COLO668 (cell line): Measurements from ENCODE around the gene EDARADD.
"Not testable (repeated sequence)": the region's sequence is repeated elsewhere in the genome, so short reads cannot be mapped to it uniquely, and the experiment has no call there.

Source experiments
- DNase-seq: peaks from one replicate; lab custom pipeline; 2025; ENCODE audit not compliant: unreplicated experiment; lab: John Stamatoyannopoulos, UW

Gene EDARADD

GRCh38 chr1:236429715-236430274 is 35.7 kb downstream of the EDARADD start:
- DNase-seq = no peak

DNA sequence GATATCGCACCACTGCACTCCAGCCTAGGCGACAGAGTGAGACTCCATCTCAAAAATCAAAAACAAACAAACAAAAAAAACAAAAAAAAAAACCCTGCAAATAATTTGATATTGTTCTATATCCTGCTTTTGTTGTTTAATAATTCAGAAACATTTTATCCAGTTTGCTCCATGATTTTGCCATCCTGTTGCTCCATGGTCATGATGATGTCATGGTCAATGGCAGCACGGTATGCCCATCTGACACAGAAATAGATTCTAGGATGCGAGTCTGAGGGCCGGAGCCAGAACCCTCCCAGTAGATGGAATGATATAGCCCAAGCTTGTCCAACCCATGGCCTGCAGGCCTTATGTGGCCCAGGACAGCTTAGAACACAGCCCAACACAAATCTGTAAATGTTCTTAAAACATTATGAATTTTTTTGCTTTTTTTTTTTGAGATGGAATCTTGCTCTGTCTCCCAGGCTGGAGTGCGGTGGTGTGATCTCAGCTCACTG is 39.8 kb downstream of the EDARADD start:
- DNase-seq = no peak

GRCh38 chr1:236438614-236439013 is 44.5 kb downstream of the EDARADD start:
- no peak for DNase-seq

DNA sequence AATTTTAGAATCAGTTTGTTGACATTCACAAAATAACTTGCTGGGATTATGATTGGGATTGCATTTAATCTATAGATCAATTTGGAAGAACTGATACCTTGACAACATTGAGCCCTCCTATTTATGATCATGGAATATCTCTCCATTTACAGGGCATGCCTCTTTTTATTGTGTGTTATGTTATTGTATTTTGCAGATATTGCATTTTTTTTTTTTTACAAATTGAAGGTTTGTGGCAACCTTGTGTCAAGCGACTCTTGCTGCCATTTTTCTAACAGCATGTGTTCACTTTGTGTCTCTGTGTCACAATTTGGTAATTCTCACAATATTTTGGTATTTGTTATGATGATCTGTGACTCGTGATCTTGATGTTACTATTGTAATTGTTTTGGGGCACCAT is 46.3 kb downstream of the EDARADD start:
- no peak for DNase-seq

DNA sequence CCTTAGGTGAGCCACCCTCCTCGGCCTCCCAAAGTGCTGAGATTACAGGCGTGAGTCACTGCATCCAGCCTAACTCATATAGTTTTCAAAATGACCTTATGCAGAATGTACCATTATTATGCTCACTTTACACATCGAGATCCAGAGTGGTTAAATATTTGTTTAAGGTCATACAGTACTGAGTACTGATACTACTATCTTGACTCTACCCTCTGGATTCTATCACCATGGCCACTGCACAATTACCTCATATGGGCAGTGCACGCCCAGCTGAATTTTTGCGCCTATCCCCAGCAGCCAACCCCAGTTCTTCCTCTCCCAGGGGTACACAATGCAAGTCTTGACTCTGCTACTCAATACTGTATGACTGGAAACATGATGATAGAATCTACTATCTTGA is 56.7 kb downstream of the EDARADD start:
- no peak for DNase-seq

- no peak for DNase-seq
Observed at GRCh38 chr1:236451796-236452373, 57.8 kb downstream of the EDARADD start.

GRCh38 chr1:236455243-236455642 is 61.2 kb downstream of the EDARADD start:
- no peak for DNase-seq

- no peak for DNase-seq
Observed at GRCh38 chr1:236457775-236458174, 63.7 kb downstream of the EDARADD start.

GRCh38 chr1:236458996-236459395 is 64.9 kb downstream of the EDARADD start:
- no peak for DNase-seq

GRCh38 chr1:236460103-236460502 is 66.0 kb downstream of the EDARADD start:
- no peak for DNase-seq

DNA sequence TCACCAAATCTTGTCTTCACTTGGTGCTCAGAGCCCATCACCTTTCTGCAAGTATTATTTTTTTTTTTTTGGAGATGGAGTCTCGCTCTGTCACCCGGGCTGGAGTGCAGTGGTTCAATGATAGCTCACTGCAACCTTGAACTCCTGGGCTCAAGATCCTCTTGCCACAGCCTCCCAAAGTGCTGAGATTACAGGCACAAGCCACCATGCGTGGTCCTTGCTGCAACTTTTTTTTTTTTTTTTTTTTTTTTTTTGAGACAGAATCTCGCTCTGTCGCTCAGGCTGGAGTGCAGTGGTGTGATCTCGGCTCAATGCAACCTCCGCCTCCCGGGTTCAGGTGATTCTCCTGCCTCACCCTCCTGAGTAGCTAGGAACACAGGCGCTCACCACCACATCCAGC is 70.1 kb downstream of the EDARADD start:
- DNase-seq = not testable (repeated sequence)

DNA sequence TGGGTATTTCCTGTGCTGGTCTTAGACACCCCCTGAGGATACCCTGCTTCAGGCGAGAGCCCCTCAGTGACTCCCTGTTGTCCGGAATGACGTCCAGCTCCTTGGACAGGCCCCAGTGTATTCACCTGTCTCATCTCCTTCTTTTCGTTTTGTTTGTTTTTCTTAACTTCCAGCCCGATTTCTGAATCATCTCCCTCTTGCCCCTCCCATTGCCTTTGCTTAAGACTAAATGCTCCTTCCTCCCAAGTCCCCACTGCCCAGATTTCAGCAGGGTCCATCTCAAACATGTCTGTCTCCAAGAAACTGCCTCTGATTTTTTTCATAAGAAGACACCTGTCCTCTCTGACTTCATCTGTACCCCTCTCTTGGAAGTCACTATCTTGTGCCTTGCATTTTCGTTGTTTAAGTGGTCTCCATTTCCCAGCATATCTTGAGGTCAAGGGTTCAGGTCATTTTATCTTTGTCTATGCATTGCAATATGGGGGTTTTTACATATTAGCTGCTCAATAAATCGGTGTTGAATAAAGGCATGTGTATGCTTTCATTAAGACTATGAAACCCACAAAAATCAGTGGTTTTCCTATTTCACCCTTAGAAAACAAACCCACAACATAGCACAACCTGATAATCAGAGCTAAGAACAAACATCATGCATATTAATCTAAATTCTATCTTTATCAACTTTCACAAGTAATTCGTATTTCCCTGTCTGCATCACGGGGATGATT is 71.3 kb downstream of the EDARADD start:
- DNase-seq = no peak

- DNase-seq = no peak
Observed at GRCh38 chr1:236465959-236466303, 71.8 kb downstream of the EDARADD start.

- no peak for DNase-seq
Observed at GRCh38 chr1:236467327-236467641, 73.2 kb downstream of the EDARADD start.

GRCh38 chr1:236468625-236469024 is 74.5 kb downstream of the EDARADD start:
- DNase-seq = no peak

GRCh38 chr1:236469466-236469865 is 75.4 kb downstream of the EDARADD start:
- no peak for DNase-seq

GRCh38 chr1:236471096-236471495 is 77.0 kb downstream of the EDARADD start:
- DNase-seq = no peak

- no peak for DNase-seq
Observed at GRCh38 chr1:236471653-236472052, 77.6 kb downstream of the EDARADD start.

DNA sequence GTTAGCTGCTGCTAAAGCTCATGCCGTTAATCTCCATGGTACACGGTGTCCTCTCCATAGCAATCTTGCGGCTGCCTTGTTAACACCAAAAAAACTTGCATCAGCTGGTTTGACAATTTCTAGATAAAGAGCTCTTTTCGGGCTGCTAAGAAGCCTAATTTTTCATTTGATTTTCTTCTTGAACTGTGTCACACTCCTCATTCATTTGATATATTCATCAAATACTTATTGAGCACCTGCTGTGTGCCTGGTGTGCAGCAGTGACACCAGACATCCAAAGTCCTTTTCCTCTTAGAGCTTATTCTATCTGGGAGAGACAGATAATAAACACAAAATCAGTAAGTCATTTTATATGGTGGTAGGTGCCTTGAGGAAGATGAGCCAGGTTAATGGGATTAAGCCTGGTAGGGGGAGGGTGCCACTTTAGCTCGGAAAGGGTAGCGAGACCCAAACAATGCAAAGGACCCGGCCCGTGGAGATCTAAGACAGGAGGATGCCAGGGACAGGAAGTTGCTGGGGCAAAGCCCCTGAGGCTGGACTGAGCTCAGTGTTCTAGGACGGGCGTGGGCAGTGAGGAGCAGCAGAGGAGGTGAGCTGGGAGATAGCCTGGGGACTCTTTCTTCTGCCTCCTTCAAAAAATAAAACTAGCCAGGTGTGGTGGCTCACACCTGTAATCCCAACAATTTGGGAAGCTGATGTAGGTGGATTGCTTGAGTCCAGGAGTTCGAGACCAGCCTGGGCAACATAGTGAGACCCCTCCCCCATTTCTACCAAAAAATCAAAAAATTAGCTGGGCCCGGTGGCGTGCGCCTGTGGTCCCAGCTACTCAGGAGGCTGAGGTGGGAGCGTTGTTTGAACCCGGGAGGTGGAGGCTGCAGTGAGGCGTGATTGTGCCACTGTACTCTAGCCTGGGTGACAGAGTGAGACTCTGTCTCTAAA is 79.0 kb downstream of the EDARADD start:
- no peak for DNase-seq

- DNase-seq = no peak
Observed at GRCh38 chr1:236476019-236476418, 81.9 kb downstream of the EDARADD start.

DNA sequence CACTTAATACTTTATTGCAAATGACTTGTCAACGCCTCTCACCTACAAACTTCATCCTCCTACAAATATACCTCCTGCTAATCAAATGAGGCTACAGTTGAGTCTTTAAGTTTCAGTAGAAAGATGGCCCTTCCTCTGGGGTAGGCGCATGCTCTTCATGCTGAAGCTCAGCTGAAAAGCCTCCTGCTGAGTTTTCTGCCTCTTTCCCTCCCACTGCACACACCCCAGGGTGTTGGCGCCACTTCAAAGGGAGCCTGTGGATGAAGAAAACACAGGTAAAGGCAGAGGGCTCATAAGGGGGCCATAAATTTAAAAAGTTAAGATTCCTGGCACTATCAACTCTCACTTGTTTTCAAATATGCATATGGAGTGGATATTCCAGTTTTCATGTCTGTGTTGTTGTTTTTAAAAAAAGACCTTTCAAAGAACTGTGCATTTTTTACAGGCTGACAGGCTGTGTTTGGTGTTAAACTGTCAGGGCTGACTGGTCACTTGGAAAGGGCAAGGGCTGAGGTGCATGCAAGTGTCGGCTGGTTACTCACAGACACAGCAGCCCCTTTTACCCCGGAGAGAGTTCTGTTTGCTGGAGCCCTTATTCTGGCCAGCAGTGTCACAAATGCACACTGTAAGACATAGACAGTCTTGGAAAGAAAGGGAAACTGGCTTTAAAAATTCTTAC is 86.8 kb downstream of the EDARADD start:
- DNase-seq = no peak
